A549 treated with Mapracorat at 1 μM for 4 hours (cell line): ENCODE results near the gene DCAF17. TPM values are rescaled to one million over a fixed set of nuclear protein-coding genes. Genes with fewer than 3 reads are reported as not detected.

ENCODE experiments used
- total RNA-seq: library from RNA; stranded (reverse); fragments of 200-300 nt; extraction: Qiagen RNA extraction; gene quantifications from 5 replicates; pipeline ENCODE4 v1.2.3, GENCODE V29; 2022

The DCAF17 gene, protein sequence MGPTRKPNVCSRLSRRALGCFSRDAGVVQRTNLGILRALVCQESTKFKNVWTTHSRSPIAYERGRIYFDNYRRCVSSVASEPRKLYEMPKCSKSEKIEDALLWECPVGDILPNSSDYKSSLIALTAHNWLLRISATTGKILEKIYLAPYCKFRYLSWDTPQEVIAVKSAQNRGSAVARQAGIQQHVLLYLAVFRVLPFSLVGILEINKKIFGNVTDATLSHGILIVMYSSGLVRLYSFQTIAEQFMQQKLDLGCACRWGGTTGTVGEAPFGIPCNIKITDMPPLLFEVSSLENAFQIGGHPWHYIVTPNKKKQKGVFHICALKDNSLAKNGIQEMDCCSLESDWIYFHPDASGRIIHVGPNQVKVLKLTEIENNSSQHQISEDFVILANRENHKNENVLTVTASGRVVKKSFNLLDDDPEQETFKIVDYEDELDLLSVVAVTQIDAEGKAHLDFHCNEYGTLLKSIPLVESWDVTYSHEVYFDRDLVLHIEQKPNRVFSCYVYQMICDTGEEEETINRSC
- total RNA-seq: 7.7 to 10.9 TPM (median 8.7 TPM) in 5 replicates

DNA sequence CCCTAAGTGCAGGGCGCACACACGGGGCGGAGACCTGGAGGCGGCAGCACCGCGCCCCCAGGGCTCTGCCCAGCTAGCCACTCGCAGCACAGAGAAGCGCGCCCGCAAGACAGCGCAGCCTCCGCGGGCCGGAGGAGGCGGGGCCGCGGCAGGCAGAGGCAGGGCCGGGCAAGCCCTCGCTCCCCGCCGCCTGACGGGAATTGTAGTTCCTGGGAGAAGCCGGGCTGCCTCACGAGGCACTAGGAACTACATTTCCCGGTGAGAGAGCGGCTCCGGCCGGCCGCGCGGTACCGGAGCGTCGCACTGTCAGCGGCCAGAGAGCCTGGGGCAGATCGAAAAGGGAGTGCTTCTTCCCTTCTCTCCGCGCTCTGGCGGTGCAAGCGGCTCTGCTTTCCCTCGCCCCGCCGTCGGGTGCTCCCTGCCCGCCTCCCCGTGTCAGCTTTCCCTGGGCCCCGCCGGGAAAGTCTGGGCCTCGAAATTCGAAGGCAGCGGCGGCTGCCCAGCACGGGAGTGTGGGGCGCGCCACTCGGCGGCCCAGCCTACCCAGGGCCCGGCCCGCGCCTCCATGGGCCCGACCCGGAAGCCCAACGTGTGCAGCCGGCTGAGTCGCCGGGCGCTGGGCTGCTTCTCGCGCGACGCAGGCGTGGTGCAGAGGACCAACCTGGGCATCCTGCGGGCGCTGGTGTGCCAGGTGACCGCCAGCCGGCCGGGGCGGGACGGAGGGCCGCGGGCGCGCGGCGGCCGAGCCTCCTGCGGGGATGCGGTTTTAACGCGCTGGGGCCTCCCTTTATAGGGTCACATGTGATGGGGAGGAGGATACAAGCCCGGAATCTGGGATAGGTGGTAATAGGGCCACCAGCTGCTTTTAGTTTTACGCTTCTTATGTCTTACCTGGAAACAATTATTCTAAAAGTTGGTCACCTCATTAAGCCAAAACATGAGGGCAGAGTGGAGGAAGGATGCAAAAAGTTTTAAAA lies at the start of gene DCAF17:
TSS of gene DCAF17 (plus strand) at position 214 of the 977 bp plus-strand sequence. CDS start at position 566, 352 bp downstream.

GRCh38 chr2:171433763-171434012 lies 338 bp upstream of the DCAF17 start, which contains the start of gene METTL8:
Gene METTL8, minus strand, starts transcription at chr2:171433990. Its CDS starts 41,805 bp downstream, at chr2:171392185.

GRCh38 chr2:171522052-171522787 lies 88.2 kb downstream of the DCAF17 start, which contains the start of gene CYBRD1:
Gene CYBRD1, plus strand, starts transcription at chr2:171522474. Its CDS starts 72 bp downstream, at chr2:171522546.

Other genes with a start within 250 kb of the DCAF17 start
- 21.4 to 30.8 TPM (median 26.0 TPM) in 5 replicates for gene METTL8, start 236 bp upstream of the DCAF17 start, total RNA-seq
- 25.8 to 34.2 TPM (median 31.4 TPM) in 5 replicates for gene CYBRD1, start 88.2 kb downstream of the DCAF17 start, total RNA-seq